GM21723 (cell line): Measurements from ENCODE around the gene STK25.

Experiments used
- ATAC-seq: cut with Tn5 transposase; IDR thresholded peaks from one replicate; pipeline ENCODE4 v1.9.1; 2021; ENCODE audit warnings: mild to moderate bottlenecking, moderate library complexity; ENCODE audit not compliant: unreplicated experiment

The STK25 gene

GRCh38 chr2:241496003-241496707 is 12.2 kb downstream of the STK25 start:
- no peak for ATAC-seq

- ATAC-seq = no peak
These were observed 13.0 kb downstream of the STK25 start for GRCh38 chr2:241495172-241496002.

- no peak for ATAC-seq
These were observed 14.0 kb downstream of the STK25 start for GRCh38 chr2:241494311-241494908.

GRCh38 chr2:241493092-241493491 is 15.3 kb downstream of the STK25 start:
- ATAC-seq = no peak

- no peak for ATAC-seq
These were observed 16.2 kb downstream of the STK25 start for GRCh38 chr2:241492174-241492565.

GRCh38 chr2:241491549-241492173 is 16.7 kb downstream of the STK25 start:
- ATAC-seq = no peak

- ATAC-seq = no peak
These were observed 17.4 kb downstream of the STK25 start for GRCh38 chr2:241490825-241491506.

GRCh38 chr2:241489733-241490680 is 18.4 kb downstream of the STK25 start:
- no peak for ATAC-seq

GRCh38 chr2:241489088-241489487 is 19.3 kb downstream of the STK25 start:
- ATAC-seq = no peak

GRCh38 chr2:241485172-241485911 is 23.0 kb downstream of the STK25 start:
- ATAC-seq = no peak

GRCh38 chr2:241483305-241483704 is 25.1 kb downstream of the STK25 start:
- no peak for ATAC-seq

GRCh38 chr2:241482126-241482955 is 26.0 kb downstream of the STK25 start:
- no peak for ATAC-seq

GRCh38 chr2:241481687-241482086 is 26.7 kb downstream of the STK25 start:
- no peak for ATAC-seq

GRCh38 chr2:241479026-241479898 is 29.1 kb downstream of the STK25 start:
- no peak for ATAC-seq

- no peak for ATAC-seq
These were observed 30.2 kb downstream of the STK25 start for GRCh38 chr2:241478166-241478565.

- ATAC-seq = no peak
These were observed 33.1 kb downstream of the STK25 start for GRCh38 chr2:241475267-241475666.

GRCh38 chr2:241473399-241473798 is 35.0 kb downstream of the STK25 start:
- no peak for ATAC-seq
